ENCODE results near the gene SPIC.

GRCh38 chr12:101485021-101485420 lies 9.9 kb downstream of the SPIC start:
- TF ChIP-seq POLR2A (IDR thresholded peaks at IDR 0.05) (no peak), CTCF (IDR thresholded peaks at IDR 0.05) (no peak)

All from esophagus squamous epithelium (tissue), 4 donors.